K562 (cell line): ENCODE measurements around the gene RAB7A. TPM values are rescaled to one million over a fixed set of nuclear protein-coding genes. Genes with fewer than 3 reads are reported as not detected.

Experiments
- COPS2 ChIP-seq: fragments of 450-650 bp; conservative IDR thresholded peaks from 2 replicates; pipeline ENCODE4 v1.6.1; 2016; ENCODE audit warnings: mild to moderate bottlenecking, moderate library complexity
- EWSR1 ChIP-seq: fragments of 450-650 bp; IDR thresholded peaks from 2 replicates; pipeline ENCODE4 v1.6.1; 2018; ENCODE audit warnings: borderline replicate concordance, mild to moderate bottlenecking, low read depth, moderate library complexity; ENCODE audit not compliant: partially characterized antibody
- KDM4B ChIP-seq, 2 experiments: fragments of 450-650 bp in 1 of 2; sonication (generic) in 1 of 2; IDR thresholded peaks; 2 replicates each; pipeline ENCODE4 v1.6.1; 2016 to 2017; ENCODE audit warnings: borderline replicate concordance in 2 of 2, antibody characterized with exemption in 1 of 2, low read depth in 1 of 2, mild to moderate bottlenecking in 1 of 2
- MXD1 ChIP-seq: fragments of 250-450 bp; sonication (Bioruptor Pico); IDR thresholded peaks from 2 replicates; pipeline ENCODE4 v1.8.0; 2021; ENCODE audit warnings: borderline replicate concordance, mild to moderate bottlenecking, moderate library complexity; ENCODE audit not compliant: poor library complexity, severe bottlenecking
- NR3C1 ChIP-seq: sonication (generic); formaldehyde crosslinking; IDR thresholded peaks from 2 replicates; pipeline ENCODE4 v1.8.1; 2022; ENCODE audit warnings: missing genetic modification reagents
- RNF2 ChIP-seq: sonication (generic); IDR thresholded peaks from 2 replicates; pipeline ENCODE4 v1.6.1; 2016
- SNIP1 ChIP-seq: fragments of 450-650 bp; IDR thresholded peaks from 2 replicates; pipeline ENCODE4 v1.7.1; 2017; ENCODE audit warnings: low read depth, mild to moderate bottlenecking
- THRAP3 ChIP-seq: fragments of 450-650 bp; IDR thresholded peaks from 2 replicates; pipeline ENCODE4 v1.6.1; 2016; ENCODE audit warnings: mild to moderate bottlenecking, inconsistent platforms, borderline replicate concordance
- ZNF830 ChIP-seq: fragments of 250-450 bp; sonication (Bioruptor Pico); IDR thresholded peaks from 2 replicates; pipeline ENCODE4 v1.5.0; 2021; ENCODE audit warnings: mild to moderate bottlenecking
- polyA plus RNA-seq, 8 experiments: library from polyadenylated mRNA; depleted of rRNA in 4 of 8; stranded (reverse) in 5 of 8; unstranded in 3 of 8; fragments of >200 nt; fragmentation: Nextera tagmentation in 2 of 8; fragmentation: Illumina TruSeq in 1 of 8; extraction: Ambion mirVana in 2 of 8; extraction: Trizol in 1 of 8; gene quantifications; 2 replicates each; pipeline versions ENCODE4 v1.2.1 to v1.2.3, GENCODE V29; 2011 to 2014; ENCODE audit warnings: inconsistent platforms in 1 of 8, missing spikeins in 1 of 8
- total RNA-seq, 7 experiments: library from RNA; depleted of rRNA in 6 of 7; stranded (reverse); fragments of >200 nt in 6 of 7; fragmentation: Illumina TruSeq in 2 of 7; extraction: Trizol in 2 of 7; gene quantifications; 2 replicates each; pipeline versions ENCODE4 v1.2.1 to v1.2.3, GENCODE V29; 2011 to 2021; ENCODE audit warnings: low replicate concordance in 1 of 7
- TF ChIP-seq, protein P1 (sequence below): fragments of 250-450 bp; sonication (Bioruptor Pico); IDR thresholded peaks from 2 replicates; pipeline ENCODE4 v1.5.0; 2020; ENCODE audit warnings: mild to moderate bottlenecking
- TF ChIP-seq, protein P2 (sequence below), 2 experiments: fragments of 150-350 bp in 1 of 2; IDR thresholded peaks; 2 replicates each; pipeline ENCODE4 v1.6.1; 2012 to 2016; ENCODE audit warnings: low read depth in 2 of 2, low read length in 2 of 2, mild to moderate bottlenecking in 1 of 2, moderate library complexity in 1 of 2

RAB7A gene
- total and polyA plus RNA-seq, 9 of the 15 experiments (the other 6 are each of a cell fraction or from before 2014, with no cell fraction given) = 30.9 to 204 (median 72.8) TPM

- TF ChIP-seq, protein P1, sequence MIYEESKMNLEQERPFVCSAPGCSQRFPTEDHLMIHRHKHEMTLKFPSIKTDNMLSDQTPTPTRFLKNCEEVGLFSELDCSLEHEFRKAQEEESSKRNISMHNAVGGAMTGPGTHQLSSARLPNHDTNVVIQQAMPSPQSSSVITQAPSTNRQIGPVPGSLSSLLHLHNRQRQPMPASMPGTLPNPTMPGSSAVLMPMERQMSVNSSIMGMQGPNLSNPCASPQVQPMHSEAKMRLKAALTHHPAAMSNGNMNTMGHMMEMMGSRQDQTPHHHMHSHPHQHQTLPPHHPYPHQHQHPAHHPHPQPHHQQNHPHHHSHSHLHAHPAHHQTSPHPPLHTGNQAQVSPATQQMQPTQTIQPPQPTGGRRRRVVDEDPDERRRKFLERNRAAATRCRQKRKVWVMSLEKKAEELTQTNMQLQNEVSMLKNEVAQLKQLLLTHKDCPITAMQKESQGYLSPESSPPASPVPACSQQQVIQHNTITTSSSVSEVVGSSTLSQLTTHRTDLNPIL (CRISPR knock-in tag) = no peak
- TF ChIP-seq EWSR1 = no peak
- no peak for TF ChIP-seq COPS2
- peak; percentile 46; the same call in 1 of the 2 replicates for TF ChIP-seq NR3C1 (CRISPR knock-in tag)
- no peak for TF ChIP-seq THRAP3
- peak in 1 of 2 experiments; percentile 86; a peak in 1 of 4 replicates for TF ChIP-seq KDM4B (IDR thresholded peaks at IDR 0.05; ENCODE audit: borderline replicate concordance in 2 of 2, low read depth in 1 of 2)
- no peak for TF ChIP-seq MXD1 (CRISPR knock-in tag)
- no peak for TF ChIP-seq SNIP1
- no peak for TF ChIP-seq ZNF830 (CRISPR knock-in tag)
- no peak for TF ChIP-seq RNF2
- TF ChIP-seq, protein P2, sequence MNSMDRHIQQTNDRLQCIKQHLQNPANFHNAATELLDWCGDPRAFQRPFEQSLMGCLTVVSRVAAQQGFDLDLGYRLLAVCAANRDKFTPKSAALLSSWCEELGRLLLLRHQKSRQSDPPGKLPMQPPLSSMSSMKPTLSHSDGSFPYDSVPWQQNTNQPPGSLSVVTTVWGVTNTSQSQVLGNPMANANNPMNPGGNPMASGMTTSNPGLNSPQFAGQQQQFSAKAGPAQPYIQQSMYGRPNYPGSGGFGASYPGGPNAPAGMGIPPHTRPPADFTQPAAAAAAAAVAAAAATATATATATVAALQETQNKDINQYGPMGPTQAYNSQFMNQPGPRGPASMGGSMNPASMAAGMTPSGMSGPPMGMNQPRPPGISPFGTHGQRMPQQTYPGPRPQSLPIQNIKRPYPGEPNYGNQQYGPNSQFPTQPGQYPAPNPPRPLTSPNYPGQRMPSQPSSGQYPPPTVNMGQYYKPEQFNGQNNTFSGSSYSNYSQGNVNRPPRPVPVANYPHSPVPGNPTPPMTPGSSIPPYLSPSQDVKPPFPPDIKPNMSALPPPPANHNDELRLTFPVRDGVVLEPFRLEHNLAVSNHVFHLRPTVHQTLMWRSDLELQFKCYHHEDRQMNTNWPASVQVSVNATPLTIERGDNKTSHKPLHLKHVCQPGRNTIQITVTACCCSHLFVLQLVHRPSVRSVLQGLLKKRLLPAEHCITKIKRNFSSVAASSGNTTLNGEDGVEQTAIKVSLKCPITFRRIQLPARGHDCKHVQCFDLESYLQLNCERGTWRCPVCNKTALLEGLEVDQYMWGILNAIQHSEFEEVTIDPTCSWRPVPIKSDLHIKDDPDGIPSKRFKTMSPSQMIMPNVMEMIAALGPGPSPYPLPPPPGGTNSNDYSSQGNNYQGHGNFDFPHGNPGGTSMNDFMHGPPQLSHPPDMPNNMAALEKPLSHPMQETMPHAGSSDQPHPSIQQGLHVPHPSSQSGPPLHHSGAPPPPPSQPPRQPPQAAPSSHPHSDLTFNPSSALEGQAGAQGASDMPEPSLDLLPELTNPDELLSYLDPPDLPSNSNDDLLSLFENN (IDR thresholded peaks at IDR 0.05; ENCODE audit: low read depth in 2 of 2, low read length in 2 of 2) = no peak
These were observed at the start of gene RAB7A (continued) for GRCh38 chr3:128726023-128727016.
